Amniotic stem cell (primary cell): Measurements from ENCODE around the gene DDX28.
"Not testable (repeated sequence)": the region's sequence is repeated elsewhere in the genome, so short reads cannot be mapped to it uniquely, and the experiment has no call there.

Experiments used
- DNase-seq: peaks from one replicate; lab custom pipeline; 2025; lab: John Stamatoyannopoulos, UW

The DDX28 gene

GRCh38 chr16:67994040-67994408, 29.0 kb downstream of the DDX28 start:
- not testable (repeated sequence) for DNase-seq

- DNase-seq = no peak
These were observed 29.6 kb downstream of the DDX28 start for GRCh38 chr16:67993207-67994039.

- DNase-seq = no peak
These were observed 30.3 kb downstream of the DDX28 start for GRCh38 chr16:67992661-67993206.

- no peak for DNase-seq
These were observed 33.0 kb downstream of the DDX28 start for GRCh38 chr16:67990018-67990386.

- no peak for DNase-seq
These were observed 33.6 kb downstream of the DDX28 start for GRCh38 chr16:67989322-67990017.

GRCh38 chr16:67988675-67989074, 34.4 kb downstream of the DDX28 start:
- no peak for DNase-seq

- no peak for DNase-seq
These were observed 35.4 kb downstream of the DDX28 start for GRCh38 chr16:67987460-67988160.

- no peak for DNase-seq
These were observed 36.1 kb downstream of the DDX28 start for GRCh38 chr16:67986949-67987348.

- no peak for DNase-seq
These were observed 40.9 kb downstream of the DDX28 start for GRCh38 chr16:67982011-67982696.

GRCh38 chr16:67979955-67980678, 42.9 kb downstream of the DDX28 start, which contains the start of gene DPEP3:
TSS of gene DPEP3 (minus strand) at chr16:67980499. CDS start at chr16:67980380, 119 bp downstream.
- no peak for DNase-seq

- no peak for DNase-seq
These were observed 45.4 kb downstream of the DDX28 start for GRCh38 chr16:67977469-67978227.

- DNase-seq = no peak
These were observed 46.0 kb downstream of the DDX28 start for GRCh38 chr16:67977005-67977404.

GRCh38 chr16:67976205-67976604, 46.8 kb downstream of the DDX28 start:
- no peak for DNase-seq

GRCh38 chr16:67975321-67976105, 47.5 kb downstream of the DDX28 start:
- no peak for DNase-seq

GRCh38 chr16:67972285-67972684, 50.7 kb downstream of the DDX28 start:
- DNase-seq = not testable (repeated sequence)

- no peak for DNase-seq
These were observed 51.9 kb downstream of the DDX28 start for GRCh38 chr16:67971111-67971510.
